Mucosa of rectum (tissue), 2 donors: Measurements from ENCODE around the gene CALM3.

Experiments
- H3K27ac ChIP-seq, 2 donors: one replicate each; pipeline ENCODE4 v1.7.0; 2013; ENCODE audit warnings: inconsistent platforms in 2 of 2, low read depth in 2 of 2, low read length in 2 of 2
- H3K27me3 ChIP-seq, 2 donors: one replicate each; pipeline ENCODE4 v1.7.0; 2013; ENCODE audit warnings: low read length in 2 of 2; ENCODE audit not compliant: control insufficient read depth in 2 of 2, insufficient read depth in 2 of 2
- H3K36me3 ChIP-seq, 2 donors: one replicate each; pipeline ENCODE4 v1.7.0; 2013; ENCODE audit warnings: low read length in 2 of 2; ENCODE audit not compliant: control insufficient read depth in 2 of 2, insufficient read depth in 2 of 2
- H3K4me1 ChIP-seq, 2 donors: one replicate each; pipeline ENCODE4 v1.7.0; 2013; ENCODE audit warnings: low read length in 2 of 2, mild to moderate bottlenecking in 1 of 2; ENCODE audit not compliant: control insufficient read depth in 2 of 2, insufficient read depth in 2 of 2
- H3K4me3 ChIP-seq, 2 donors: one replicate each; pipeline ENCODE4 v1.7.0; 2013; ENCODE audit warnings: low read length in 2 of 2
- H3K9ac ChIP-seq, 2 donors: one replicate each; pipeline ENCODE4 v1.7.0; 2013; ENCODE audit warnings: low read length in 2 of 2, low read depth in 1 of 2, mild to moderate bottlenecking in 1 of 2
- H3K9me3 ChIP-seq, 2 donors: one replicate each; pipeline ENCODE4 v1.7.0; 2013; ENCODE audit warnings: low read length in 2 of 2; ENCODE audit not compliant: control insufficient read depth in 2 of 2
- donor health status: healthy.
- donor health status: Normal muscosa, but diverticular disease.

CALM3 gene

GRCh38 chr19:46574533-46574932, 26.6 kb upstream of the CALM3 start:
- Histone ChIP-seq H3K4me3 (no peak overlapping the region), H3K36me3 (no peaks in the 10 kb centered on the region), H3K4me1 (no peaks in the 10 kb centered on the region), H3K27ac (no peak overlapping the region), H3K27me3 (no peaks in the 10 kb centered on the region), H3K9me3 (no peaks in the 10 kb centered on the region), H3K9ac (no peak overlapping the region)

GRCh38 chr19:46578450-46578849, 22.7 kb upstream of the CALM3 start:
- H3K27me3 ChIP-seq, result no peaks in the 10 kb centered on the region
- no peak overlapping the region for H3K4me3 ChIP-seq
- no peaks in the 10 kb centered on the region for H3K9me3 ChIP-seq
- H3K36me3 ChIP-seq, result no peaks in the 10 kb centered on the region
- no peaks in the 10 kb centered on the region for H3K4me1 ChIP-seq
- H3K9ac ChIP-seq, result no peak overlapping the region
- H3K27ac ChIP-seq, result no peak overlapping the region

- no peaks in the 10 kb centered on the region for H3K4me1 ChIP-seq
- no peaks in the 10 kb centered on the region for H3K36me3 ChIP-seq
- no peaks in the 10 kb centered on the region for H3K9me3 ChIP-seq
- no peak overlapping the region for H3K27ac ChIP-seq
- H3K9ac ChIP-seq, result no peak overlapping the region
- no peak overlapping the region for H3K4me3 ChIP-seq
- no peaks in the 10 kb centered on the region for H3K27me3 ChIP-seq
These were observed 21.7 kb upstream of the CALM3 start for GRCh38 chr19:46579361-46579879.

GRCh38 chr19:46580247-46580646, 20.9 kb upstream of the CALM3 start:
- Histone ChIP-seq H3K27me3 (no peaks in the 10 kb centered on the region), H3K9me3 (no peaks in the 10 kb centered on the region), H3K27ac (no peak overlapping the region), H3K4me1 (no peaks in the 10 kb centered on the region), H3K4me3 (no peak overlapping the region), H3K36me3 (no peaks in the 10 kb centered on the region), H3K9ac (no peak overlapping the region)

GRCh38 chr19:46585539-46585938, 15.6 kb upstream of the CALM3 start:
- no peak overlapping the region for H3K9ac ChIP-seq
- H3K4me3 ChIP-seq, result no peak overlapping the region
- H3K4me1 ChIP-seq, result no peaks in the 10 kb centered on the region
- no peaks in the 10 kb centered on the region for H3K9me3 ChIP-seq
- H3K27ac ChIP-seq, result no peak overlapping the region
- H3K36me3 ChIP-seq, result no peaks in the 10 kb centered on the region
- H3K27me3 ChIP-seq, result no peaks in the 10 kb centered on the region

GRCh38 chr19:46586294-46586693, 14.8 kb upstream of the CALM3 start:
- Histone ChIP-seq H3K4me3 (no peak overlapping the region), H3K27me3 (no peaks in the 10 kb centered on the region), H3K27ac (no peak overlapping the region), H3K4me1 (no peaks in the 10 kb centered on the region), H3K9ac (no peak overlapping the region), H3K36me3 (no peaks in the 10 kb centered on the region), H3K9me3 (no peaks in the 10 kb centered on the region)

GRCh38 chr19:46587861-46588260, 13.3 kb upstream of the CALM3 start:
- Histone ChIP-seq H3K9me3 (no peaks in the 10 kb centered on the region), H3K4me3 (no peak overlapping the region), H3K27me3 (no peaks in the 10 kb centered on the region), H3K36me3 (no peaks in the 10 kb centered on the region), H3K27ac (no peak overlapping the region), H3K4me1 (no peaks in the 10 kb centered on the region), H3K9ac (no peak overlapping the region)

GRCh38 chr19:46591254-46591653, 9.9 kb upstream of the CALM3 start:
- Histone ChIP-seq H3K9me3 (no peaks in the 10 kb centered on the region), H3K36me3 (no peaks in the 10 kb centered on the region), H3K4me3 (no peak overlapping the region)

GRCh38 chr19:46591870-46592269, 9.3 kb upstream of the CALM3 start:
- Histone ChIP-seq H3K4me3 (no peak overlapping the region), H3K27me3 (no peaks in the 10 kb centered on the region), H3K36me3 (no peaks in the 10 kb centered on the region), H3K27ac (no peak overlapping the region), H3K9me3 (no peaks in the 10 kb centered on the region), H3K4me1 (no peaks in the 10 kb centered on the region), H3K9ac (no peak overlapping the region)

More at GRCh38 chr19:46591254-46591653, 9.9 kb upstream of the CALM3 start:
- H3K9ac ChIP-seq, result no peak overlapping the region
- H3K4me1 ChIP-seq, result no peaks in the 10 kb centered on the region
- H3K27ac ChIP-seq, result no peak overlapping the region
- no peaks in the 10 kb centered on the region for H3K27me3 ChIP-seq

- no peaks in the 10 kb centered on the region for H3K9me3 ChIP-seq
- no peaks in the 10 kb centered on the region for H3K36me3 ChIP-seq
- no peak overlapping the region for H3K27ac ChIP-seq
- no peaks in the 10 kb centered on the region for H3K27me3 ChIP-seq
- H3K4me1 ChIP-seq, result peaks cover 0 to 4% of the 10 kb centered on the region in 2 donors
- no peak overlapping the region for H3K4me3 ChIP-seq
- H3K9ac ChIP-seq, result no peak overlapping the region
These were observed 5.1 kb upstream of the CALM3 start for GRCh38 chr19:46596008-46596407.

GRCh38 chr19:46598372-46598917, 2.7 kb upstream of the CALM3 start:
- H3K4me3 ChIP-seq, result no peak overlapping the region
- H3K27me3 ChIP-seq, result no peaks in the 10 kb centered on the region
- H3K9ac ChIP-seq, result no peak overlapping the region
- no peaks in the 10 kb centered on the region for H3K36me3 ChIP-seq
- H3K27ac ChIP-seq, result no peak overlapping the region
- H3K9me3 ChIP-seq, result no peaks in the 10 kb centered on the region
- peaks cover 12 to 14% of the 10 kb centered on the region in 2 donors for H3K4me1 ChIP-seq
